Endothelial cell of umbilical vein (primary cell): ENCODE measurements around the gene LIMS4.
"Not testable (repeated sequence)": the region's sequence is repeated elsewhere in the genome, so short reads cannot be mapped to it uniquely, and the experiment has no call there.

ENCODE experiments used
- CTCF ChIP-seq, 2 donors: IDR thresholded peaks; 1 replicate in 1 of 2; 2 replicates in 1 of 2; pipeline ENCODE4 v1.5.1; 2011; ENCODE audit warnings: low read length in 2 of 2, mild to moderate bottlenecking in 2 of 2, moderate library complexity in 2 of 2, control low read depth in 1 of 2, inconsistent platforms in 1 of 2, low read depth in 1 of 2; ENCODE audit not compliant: insufficient read depth in 1 of 2; ENCODE audit errors: extremely low read depth in 1 of 2
- POLR2A ChIP-seq: IDR thresholded peaks from 2 replicates; pipeline ENCODE4 v1.6.1; 2012; ENCODE audit warnings: low read depth, mild to moderate bottlenecking, control low read depth, low read length

GRCh38 chr2:110450951-110451350 is 21.7 kb downstream of the LIMS4 start:
- not testable (repeated sequence) for TF ChIP-seq CTCF (IDR thresholded peaks at IDR 0.05; ENCODE audit: extremely low read depth in 1 of 2, insufficient read depth in 1 of 2, low read depth in 1 of 2, low read length in 2 of 2); POLR2A
